Hypothalamus (tissue), 51 donors: ENCODE data around the gene CEP350.
"Not testable (repeated sequence)": the region's sequence is repeated elsewhere in the genome, so short reads cannot be mapped to it uniquely, and the experiment has no call there.

Experiments used
- DNase-seq, 51 donors: peaks; one replicate each; lab custom pipeline; 2025; lab: John Stamatoyannopoulos, UW

Gene CEP350

DNA sequence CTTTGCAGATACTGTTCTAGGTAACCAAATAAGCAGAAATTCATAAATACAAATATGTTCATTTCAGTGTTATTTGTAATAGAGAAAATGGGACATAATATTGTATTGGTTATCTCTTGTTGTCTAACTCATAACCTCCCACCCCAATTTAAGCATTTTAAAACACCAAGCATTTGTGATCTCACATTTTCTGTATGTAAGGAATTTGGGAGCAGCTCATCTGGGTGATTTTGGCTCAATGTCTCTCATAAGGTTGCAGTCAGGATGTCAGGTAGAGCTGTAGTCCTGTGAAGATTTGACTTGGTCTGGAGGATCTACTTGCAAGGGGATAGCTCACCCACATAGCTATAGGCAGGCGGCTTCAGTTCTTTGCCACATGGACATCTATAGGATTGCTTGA, 29.5 kb downstream of the CEP350 start:
- no peak for DNase-seq

DNA sequence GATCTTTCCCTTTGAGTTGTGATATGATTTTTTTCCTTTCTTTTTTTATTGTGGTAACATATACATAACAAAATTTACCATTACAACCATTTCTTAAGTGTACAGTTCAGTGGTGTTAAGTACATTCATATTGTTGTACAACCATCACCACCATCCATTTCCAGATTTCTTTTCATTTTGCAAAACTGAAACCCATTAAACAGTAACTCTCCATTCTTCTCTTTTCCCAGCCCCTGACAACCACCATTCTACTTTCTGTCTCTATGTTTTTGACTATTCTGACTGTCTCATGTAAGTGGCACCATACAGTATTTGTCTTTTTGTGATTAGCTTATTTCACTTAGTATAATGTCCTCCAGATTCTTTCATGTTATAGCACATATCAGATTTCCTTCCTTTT, 30.3 kb downstream of the CEP350 start:
- no peak for DNase-seq

DNA sequence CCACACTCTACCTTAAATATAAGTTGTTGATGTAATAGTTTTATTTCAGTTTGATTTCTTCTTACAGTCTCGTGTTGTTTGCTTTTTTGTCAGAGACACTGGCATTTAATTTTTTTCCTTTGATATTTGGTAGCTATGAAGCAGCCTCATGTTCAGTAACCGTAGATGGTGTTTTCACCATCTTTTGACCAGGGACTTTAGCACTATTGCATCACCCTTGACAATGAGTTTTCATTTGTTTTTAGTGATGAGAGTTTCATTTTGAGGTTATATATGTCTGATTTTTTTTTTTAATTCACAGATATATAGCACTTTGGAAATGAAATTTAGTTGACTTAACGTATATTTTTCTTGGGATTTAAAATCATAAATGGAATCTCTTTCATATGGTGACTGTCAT, 36.2 kb downstream of the CEP350 start:
- DNase-seq = no peak

DNA sequence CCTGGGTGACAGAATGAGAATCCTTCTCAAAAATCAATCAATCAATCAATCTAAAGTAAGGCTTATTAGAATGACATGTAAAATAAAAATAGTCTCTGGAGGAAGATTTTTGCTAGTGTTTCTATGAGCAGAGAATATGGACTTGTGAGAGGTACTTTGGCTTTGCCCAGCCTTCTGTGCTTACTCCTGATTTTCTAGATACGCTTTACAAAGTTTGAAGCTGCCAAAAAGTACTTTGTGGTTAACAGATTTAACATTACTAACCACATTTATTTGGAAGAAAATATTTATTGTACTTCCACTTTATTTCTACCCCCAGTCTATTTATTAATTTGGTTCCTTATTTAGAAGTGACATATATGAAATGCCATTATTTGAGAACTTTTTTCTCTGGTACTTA, 41.0 kb downstream of the CEP350 start:
- no peak for DNase-seq

DNA sequence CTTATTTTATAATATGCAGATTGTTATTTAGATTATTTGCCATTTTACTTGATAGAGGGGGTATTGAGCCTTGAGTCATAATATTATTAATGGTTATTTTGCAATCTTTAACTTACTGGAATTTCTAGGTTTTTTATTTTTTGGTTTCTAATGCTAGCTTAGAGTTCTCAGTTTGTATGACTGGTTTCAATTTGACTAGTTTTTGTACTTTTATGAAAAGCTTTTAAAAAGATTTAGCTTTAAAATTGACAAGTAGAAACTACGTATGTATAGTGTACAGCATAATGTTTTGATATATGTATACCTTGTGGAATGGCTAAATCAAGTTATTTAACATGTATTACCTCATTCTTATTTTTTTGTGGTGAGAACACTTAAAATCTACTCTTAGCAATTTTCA, 41.5 kb downstream of the CEP350 start:
- DNase-seq = no peak

DNA sequence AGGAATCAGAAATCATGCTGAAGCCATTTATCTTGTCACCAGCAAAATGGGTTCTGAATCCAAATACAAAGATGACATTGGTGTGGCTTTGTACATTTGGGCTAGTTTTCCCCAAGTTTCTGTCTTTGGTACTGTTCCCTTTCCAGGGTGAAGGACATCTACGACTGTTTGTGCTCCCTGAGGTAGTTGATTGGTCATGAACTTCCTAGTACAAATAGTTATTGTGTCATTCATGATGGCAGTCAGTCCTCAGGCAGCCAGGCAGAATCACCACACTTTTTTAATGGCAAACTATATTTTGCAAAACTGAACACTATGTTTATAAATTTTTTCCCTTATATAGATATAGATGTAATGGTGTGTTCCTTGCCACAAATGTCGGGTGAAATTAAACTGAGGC, 46.0 kb downstream of the CEP350 start:
- no peak for DNase-seq

DNA sequence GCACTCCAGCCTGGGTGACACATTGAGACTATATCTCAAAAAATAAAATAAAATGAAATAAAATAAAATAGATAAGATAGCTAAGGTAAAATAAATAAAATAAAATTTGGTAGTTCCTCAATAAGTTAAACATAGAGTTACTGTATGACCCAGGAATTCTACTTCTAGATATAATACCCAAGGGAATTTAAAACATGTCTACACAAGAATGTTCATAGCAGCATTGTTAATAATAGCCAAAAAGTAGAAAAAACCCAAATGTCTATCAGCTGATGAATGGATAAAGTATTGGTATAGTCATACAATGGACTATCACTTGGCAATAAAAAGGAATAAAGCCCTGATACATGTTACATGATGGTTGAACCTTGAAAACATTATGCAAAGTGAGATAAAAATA, 47.8 kb downstream of the CEP350 start:
- no peak for DNase-seq

DNA sequence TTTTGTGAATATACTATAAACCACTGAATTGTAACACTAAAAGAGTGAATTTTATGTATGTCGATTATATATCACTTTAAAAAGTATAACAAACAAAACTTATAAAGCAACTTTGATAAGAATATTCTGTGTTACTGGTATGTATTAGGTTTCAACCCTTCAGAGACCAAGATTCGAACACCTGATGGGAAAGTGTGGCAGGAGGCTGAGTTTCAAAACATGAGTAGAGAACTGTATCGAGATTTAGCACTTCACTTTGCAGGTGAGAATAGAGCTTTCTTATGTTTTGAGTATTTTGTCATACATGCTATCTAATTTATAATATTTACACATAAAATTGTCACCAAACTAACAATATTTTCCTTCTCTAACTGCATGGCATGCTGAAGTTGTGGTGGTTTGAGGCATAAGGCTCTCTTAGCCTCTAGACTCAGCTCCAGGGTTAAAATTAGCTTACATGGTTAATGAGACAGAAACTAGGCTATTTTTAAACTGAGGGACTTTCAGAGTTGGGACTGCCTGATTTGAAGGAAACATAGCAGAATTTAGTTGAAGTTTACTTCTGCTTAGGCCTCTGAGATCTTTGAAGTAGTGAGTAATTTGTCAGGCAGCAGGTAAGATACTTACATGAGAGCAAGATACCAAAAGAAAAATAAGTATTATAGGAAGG, 48.6 kb downstream of the CEP350 start:
- DNase-seq = no peak

DNA sequence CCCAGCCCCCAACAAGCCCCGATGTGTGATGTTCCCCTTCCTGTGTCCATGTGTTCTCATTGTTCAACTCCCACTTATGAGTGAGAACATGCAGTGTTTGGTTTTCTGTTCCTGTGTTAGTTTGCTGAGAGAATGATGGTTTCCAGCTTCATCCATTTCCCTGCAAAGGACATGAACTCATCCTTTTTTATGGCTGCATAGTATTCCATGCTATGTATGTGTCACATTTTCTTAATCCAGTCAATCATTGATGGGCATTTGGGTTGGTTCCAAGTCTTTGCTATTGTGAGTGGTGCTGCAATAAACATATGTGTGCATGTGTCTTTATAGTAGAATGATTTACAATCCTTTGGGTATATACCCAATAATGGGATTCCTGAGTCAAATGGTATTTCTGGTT, 52.2 kb downstream of the CEP350 start:
- DNase-seq = not testable (repeated sequence)

DNA sequence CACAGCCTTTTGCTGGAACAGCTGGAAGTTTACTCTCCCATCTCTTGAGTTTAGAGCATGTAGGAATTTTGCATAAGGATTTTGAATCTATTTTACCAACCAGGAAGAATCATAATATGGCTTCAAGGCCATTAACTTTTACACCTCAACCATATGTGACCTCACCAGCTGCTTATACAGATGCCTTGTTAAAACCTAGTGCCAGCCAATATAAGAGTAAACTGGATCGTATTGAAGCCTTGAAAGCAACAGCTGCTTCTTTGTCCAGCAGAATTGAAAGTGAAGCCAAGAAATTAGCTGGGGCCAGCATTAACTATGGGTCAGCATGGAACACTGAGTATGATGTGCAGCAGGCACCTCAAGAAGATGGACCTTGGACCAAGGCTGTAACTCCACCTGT, 65.4 kb downstream of the CEP350 start:
- no peak for DNase-seq

DNA sequence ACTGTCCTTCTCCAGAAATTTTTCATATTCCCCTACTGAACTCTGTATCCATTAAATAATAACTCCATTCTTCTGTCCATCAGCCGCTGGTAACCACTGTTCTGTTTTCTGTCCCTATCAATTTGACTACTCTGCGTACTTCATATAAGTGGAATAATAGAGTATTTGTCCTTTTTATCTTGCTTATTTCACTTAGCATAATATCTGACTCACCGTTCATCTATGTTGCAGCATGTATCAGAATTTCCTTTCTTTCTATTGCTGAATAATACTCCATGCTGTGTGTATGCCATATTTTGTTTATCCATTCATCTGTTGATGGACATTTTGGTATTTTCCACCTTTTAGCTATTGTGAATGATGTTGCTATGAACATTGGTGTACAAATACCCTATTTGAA, 71.9 kb downstream of the CEP350 start:
- DNase-seq = no peak

DNA sequence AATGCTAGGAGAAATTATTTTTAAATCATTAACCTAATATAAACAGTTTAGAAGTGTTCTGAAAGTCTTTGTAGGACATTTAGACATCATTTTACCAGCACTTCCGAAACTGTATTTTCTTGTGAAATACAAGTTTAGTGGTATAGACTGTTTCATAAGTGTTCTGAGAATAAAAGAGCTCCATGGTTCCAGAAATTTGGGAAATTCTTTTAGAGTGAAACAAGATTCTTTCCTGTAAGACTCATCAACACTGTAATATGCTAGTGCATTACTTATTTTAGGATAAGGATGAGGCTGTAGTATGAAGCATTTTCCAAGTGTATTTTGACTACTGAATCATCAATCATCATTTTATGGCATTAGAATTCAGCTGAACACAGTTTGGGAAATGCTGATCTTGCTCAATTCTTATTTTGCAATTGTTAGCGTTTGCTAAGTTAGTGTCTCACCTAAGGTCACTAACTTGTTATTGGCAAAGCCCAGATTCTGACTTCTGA, 73.4 kb downstream of the CEP350 start:
- no peak for DNase-seq

DNA sequence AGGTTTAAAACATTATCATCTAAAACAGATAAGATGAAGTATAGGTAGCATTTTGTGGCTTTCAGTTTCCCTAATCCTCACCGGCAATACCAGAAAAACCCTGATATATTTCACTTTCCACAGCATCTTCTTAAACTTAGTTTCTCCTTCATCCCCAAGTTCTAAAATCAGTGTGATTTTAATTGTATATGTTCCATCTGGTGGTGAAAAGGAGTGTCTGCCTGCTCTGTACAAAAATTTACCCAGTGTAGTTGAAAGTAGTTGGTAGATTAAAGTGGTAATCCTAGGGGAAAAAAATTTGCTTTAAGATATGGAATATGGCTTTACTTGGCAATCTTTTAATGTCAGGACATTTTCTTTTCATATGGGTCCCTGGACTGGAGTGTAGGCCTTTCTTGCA, 74.3 kb downstream of the CEP350 start:
- no peak for DNase-seq

DNA sequence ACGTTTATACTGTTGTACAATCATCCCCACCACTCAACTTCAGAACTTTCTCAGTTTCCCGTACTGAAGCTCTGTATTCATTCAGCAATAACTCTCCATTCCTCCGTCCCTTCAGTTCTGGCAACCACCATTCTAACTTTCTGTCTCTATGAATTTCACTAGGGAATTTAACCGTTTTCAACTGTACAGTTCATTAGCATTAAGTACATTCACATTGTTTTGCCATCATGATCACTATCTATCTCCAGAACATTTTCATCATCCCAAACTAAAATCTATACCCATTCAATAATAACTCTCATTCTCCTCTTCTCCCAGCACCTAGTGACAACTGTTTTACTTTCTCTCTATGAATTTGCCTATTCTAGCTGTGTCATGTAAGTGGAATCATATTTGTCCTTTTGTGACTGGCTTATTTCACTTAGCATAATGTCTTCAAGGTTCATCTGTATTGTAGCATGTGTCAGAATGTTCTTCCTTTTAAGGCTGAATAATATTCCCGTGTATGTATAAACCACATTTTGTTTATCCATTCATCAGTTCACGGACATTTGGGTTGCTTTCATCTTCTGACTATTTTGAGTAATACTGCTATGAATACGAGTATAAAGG, 75.0 kb downstream of the CEP350 start:
- no peak for DNase-seq

DNA sequence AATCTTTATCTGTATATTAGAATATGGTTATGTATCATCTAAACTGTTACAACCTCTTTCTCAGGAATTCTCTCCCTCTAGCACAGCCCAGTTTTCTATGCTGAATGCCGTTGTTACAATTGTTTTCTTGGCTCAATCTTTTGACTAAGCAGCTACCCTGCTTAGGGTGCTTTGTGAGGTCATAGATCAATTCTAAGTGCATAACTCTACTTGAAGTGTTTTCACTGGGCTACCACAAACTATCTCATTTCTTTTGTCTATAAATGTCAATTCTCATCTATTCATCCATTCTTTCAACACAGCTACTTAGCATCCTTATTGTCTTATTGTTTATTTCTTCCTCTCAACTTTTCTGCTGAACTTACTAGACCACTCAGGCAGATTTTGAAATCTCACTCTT, 77.1 kb downstream of the CEP350 start:
- DNase-seq = no peak

DNA sequence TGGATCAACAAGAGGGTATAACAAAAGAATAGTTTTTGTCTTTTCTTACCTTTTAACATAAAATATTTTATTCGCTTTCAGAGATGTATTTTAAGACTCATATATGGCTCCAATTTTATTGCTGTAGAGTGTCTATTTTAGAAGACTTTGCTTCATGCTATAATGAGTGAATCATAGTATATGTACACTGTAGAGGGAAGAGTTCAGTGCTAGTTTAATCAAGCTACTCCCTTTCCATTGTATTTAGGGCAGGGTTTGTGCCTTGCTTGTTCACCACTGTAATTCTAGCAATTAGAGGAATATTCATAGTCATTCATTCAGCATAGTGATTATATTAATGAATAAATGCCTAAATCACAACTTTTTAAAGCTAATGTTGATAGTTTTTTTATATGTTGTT, 78.8 kb downstream of the CEP350 start:
- no peak for DNase-seq

DNA sequence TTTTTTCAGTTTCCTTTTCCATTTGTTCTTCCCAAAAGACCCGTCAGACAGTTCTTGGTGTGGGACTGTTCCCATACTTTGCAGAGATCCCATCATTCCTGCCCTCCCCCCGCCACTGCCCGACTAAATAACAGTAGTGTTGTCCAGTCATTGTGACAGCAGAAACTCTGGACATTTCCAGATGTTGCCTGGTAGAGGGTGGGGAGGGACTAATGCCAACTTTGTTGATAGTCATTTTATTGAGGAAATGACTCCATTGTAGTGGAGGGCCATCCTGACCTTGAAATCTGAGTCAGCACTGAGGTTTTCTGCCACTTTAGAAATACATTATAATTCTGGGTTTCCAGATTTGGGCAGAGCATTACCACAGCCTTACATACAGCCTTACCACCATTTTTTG, 85.4 kb downstream of the CEP350 start:
- peak in 19 of 51 donors; percentile 2 to 45 (median 16) for DNase-seq

DNA sequence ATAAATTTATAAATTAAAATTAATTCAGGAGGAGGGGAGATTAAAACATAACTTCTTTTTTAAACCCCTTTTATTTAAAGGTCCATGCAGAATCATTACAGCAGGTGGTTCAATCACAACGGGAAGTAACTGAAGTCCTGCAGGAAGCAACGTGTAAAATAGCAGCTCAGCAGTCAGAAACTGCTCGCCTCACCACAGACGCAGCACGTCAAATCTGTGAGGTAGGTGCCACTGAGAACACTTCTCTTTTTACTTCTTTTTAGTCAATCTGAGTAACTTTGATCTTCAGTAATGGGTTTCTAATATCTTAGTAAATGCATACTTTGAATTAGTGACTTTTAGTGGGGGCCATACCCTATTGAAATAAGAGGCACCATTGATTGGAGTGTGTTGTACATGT, 87.0 kb downstream of the CEP350 start:
- no peak for DNase-seq

DNA sequence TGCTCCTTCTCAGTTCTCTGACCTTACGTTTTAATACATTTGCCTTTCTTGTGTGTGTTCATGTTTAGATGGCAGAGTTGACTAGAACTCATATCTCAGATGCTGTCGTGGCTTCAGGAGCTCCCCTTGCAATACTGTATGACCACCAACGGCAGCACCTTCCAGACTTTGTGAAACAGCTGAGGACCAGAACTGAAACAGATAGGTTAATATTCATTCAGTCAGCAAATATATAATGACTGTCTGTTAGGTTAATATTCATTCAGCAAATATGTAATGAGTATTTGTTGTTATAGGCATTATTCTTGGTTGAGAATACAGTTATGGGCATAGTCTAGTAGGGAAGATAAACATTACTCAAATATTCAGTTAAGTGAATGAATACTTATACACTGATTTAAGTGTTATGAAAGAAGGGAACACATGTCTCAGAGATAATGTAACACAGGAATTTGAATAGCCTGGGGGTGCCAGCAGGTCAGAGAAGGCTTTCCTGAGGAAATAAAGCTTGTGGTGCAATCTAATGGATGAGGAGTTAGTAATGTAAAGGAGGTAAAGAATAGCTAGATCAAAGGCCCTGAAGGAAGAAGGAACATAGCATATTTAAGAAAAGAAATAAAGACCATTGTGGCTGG, 88.5 kb downstream of the CEP350 start:
- no peak for DNase-seq

DNA sequence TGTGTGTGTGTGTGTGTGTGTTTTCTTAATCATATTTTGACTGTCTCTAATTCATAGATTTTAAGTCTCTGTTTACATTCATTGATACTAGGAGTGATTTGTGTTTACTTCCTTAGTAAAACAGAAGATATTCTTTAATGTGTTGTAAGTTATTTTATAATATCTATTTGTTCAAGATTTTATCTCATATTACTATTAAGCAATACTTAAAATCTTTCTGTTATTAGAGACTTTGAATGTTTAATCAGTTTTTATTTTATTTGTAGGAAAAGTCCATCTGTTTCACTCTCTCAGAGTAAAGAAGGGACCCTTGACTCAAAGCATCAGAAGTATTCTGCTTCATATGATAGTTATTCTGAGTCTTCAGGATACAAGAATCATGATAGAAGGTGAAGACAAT, 89.2 kb downstream of the CEP350 start:
- no peak for DNase-seq

DNA sequence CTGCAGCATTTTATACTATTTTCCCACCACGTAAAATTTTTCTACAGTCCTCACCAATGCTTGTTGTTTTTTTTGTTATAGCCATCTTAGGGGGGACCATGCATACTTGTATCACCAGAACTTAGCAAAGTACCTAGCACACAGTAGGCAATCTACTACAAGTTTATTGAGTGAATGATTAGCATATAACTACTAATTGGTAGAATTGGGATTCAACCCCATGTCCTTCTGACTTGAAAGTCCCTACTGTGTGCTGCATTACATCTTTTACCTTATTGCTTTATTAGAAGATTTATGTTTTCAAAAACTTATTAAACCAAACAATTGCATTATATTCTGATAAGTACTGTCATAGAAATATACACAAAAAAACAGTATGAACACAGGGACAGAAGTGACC, 92.1 kb downstream of the CEP350 start:
- DNase-seq = no peak
